GM19240 (cell line): ENCODE data around the gene FREM3.
"Not testable (repeated sequence)": the region's sequence is repeated elsewhere in the genome, so short reads cannot be mapped to it uniquely, and the experiment has no call there.

Source experiments
- DNase-seq: peaks from one replicate; pipeline ENCODE4 v3.0.0; 2011; ENCODE audit warnings: low spot score; ENCODE audit not compliant: insufficient read length

The FREM3 gene

DNA sequence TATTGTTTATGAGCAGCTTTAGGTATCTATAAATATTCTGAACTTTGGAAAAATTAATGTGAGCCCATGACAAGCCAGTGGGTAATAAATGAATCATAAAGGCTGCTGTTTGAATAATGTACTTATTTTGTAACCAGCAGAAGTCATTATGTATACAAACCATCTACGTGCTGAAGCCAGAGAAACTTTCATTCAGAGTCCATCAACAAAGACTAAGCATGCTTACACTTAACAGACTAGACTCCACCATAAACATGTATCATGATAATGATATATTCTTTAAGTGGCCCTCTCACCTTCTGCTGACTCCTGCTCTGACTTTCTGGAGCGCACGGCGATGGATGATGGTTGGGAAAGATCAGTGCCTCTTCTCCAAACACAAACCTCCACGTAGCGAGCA, 114.9 kb downstream of the FREM3 start:
- no peak for DNase-seq

- DNase-seq, result no peak
Measured at GRCh38 chr4:143581331-143581946, 119.0 kb downstream of the FREM3 start.

DNA sequence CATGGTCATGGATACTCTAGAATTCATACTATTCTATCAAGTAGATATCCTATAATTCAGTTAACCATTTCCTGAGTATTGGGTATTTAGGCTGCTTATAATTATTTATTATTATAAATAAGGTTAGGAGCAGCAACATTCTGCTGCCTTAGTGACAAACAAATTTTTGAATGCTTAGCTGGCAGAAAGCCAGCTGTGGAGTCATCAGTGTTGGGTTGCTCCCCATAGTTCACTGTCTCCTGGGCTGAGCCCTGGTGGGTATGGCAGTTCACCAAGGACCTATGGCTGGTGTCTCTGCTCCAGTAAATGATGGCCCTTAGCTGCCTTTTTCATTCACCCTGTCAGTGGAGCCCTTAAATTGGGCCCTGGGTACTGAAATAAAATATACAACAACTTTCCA, 125.1 kb downstream of the FREM3 start:
- DNase-seq, result no peak

DNA sequence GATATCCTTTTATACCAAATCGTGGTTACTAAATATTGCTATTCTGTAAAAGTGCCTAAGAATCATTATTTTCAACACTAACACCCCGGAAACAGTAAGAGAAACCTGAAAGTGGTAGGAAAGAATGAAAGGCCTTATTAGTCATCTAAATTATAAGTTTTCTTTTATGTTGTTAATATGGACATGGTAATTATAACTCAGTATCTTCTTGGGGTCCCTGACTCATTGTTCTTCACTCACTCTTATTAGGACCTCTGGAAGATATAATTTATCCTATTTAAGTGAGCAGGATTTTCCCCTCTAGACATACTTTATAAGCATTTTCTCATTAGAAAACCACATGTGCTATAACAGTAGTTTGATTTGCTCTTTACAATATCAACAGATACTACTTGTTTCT, 136.0 kb downstream of the FREM3 start:
- no peak for DNase-seq

DNA sequence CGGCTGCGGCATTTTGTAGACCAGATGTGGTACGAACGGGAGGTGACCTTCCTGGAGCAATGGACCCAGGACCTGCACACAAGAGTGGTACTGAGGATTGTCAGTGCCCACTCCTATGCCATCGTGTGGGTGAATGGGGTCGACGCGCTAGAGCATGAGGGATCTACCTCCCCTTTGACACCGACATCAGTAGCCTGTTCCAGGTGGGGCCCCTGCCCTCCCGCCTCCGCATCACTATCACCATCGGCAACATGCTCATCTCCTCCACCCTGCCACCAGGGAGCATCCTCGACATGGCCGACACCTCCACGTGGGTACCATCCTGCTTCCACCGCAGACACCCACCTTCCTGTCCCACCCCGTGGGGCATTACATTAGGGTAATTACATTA, 140.7 kb downstream of the FREM3 start:
- DNase-seq, result no peak

GRCh38 chr4:143558823-143559756, 141.4 kb downstream of the FREM3 start:
- DNase-seq, result peak; percentile 29

- DNase-seq, result no peak
Measured at GRCh38 chr4:143558286-143558685, 142.2 kb downstream of the FREM3 start.

- DNase-seq, result no peak
Measured at GRCh38 chr4:143555676-143556075, 144.8 kb downstream of the FREM3 start.

DNA sequence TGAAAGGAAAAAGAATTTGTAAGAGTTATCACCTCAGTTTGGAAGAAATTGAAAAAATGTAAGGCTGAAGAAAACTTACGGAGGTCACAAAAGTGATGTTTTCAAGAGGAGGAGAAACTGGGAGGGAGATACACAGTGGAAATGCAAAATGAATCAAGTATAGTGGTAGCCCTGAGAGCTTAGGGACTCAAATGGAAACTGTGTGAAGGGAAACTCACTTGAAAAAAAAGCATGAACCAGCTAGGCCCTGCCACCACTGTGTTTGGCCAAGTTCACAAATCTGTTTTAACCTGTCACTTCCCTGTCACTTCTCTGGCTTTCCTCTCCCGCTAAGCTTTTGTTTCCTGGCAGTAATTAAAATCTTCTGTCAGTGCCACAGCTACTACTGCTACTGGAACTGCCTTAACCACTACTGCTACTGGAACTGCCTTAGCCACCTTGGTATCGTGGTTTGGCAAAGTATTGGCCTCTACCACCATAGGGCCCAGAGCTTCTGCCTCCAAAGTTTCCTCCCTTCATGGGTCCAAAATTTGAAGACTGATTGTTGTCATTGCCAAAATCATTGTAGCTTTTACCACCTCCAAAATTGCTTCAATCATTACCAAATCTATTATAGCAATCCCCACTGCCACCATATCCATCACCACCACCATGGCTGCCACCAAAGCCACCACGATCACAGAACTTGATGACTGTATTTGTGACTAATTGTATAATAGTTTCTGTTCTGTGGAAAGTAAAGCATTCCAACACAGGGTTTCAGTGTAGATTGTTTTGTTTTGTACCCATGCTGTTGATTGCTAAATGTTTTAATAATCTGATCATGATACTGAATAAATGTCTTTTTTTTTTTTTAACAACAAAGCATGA, 145.5 kb downstream of the FREM3 start:
- DNase-seq, result no peak

- no peak for DNase-seq
Measured at GRCh38 chr4:143549928-143550327, 150.5 kb downstream of the FREM3 start.

- no peak for DNase-seq
Measured at GRCh38 chr4:143539670-143540023, 160.8 kb downstream of the FREM3 start.

GRCh38 chr4:143538979-143539669, 161.4 kb downstream of the FREM3 start:
- DNase-seq, result no peak

- no peak for DNase-seq
Measured at GRCh38 chr4:143531788-143532491, 168.5 kb downstream of the FREM3 start.

- DNase-seq, result no peak
Measured at GRCh38 chr4:143531380-143531779, 169.1 kb downstream of the FREM3 start.

GRCh38 chr4:143528046-143528445, 172.4 kb downstream of the FREM3 start:
- DNase-seq, result not testable (repeated sequence)
